K562 (cell line): Measurements from ENCODE around the gene KRTAP4-16. TPM values are rescaled to one million over a fixed set of nuclear protein-coding genes. Genes with fewer than 3 reads are reported as not detected.

Source experiments
- ELF2 ChIP-seq: fragments of 250-450 bp; sonication (Bioruptor Pico); IDR thresholded peaks from 2 replicates; pipeline ENCODE4 v1.5.0; 2021; ENCODE audit warnings: mild to moderate bottlenecking
- EP400 ChIP-seq: fragments of 450-650 bp; IDR thresholded peaks from 2 replicates; pipeline ENCODE4 v1.6.1; 2017; ENCODE audit warnings: antibody characterized with exemption, mild to moderate bottlenecking, moderate library complexity
- JUN ChIP-seq, 2 experiments: sonication (generic) in 1 of 2; formaldehyde crosslinking in 1 of 2; IDR thresholded peaks; 2 replicates each; pipeline versions ENCODE4 v1.6.1 to v1.8.0; 2012 to 2022; ENCODE audit warnings: borderline replicate concordance in 2 of 2, mild to moderate bottlenecking in 2 of 2, improper control_type of control experiment in 1 of 2, low read depth in 1 of 2, low read length in 1 of 2, missing genetic modification reagents in 1 of 2
- LEF1 ChIP-seq: fragments of 450-650 bp; IDR thresholded peaks from 2 replicates; pipeline ENCODE4 v1.6.1; 2016; ENCODE audit warnings: mild to moderate bottlenecking
- PATZ1 ChIP-seq: fragments of 250-450 bp; sonication (Bioruptor Pico); IDR thresholded peaks from 2 replicates; pipeline ENCODE4 v1.5.0; 2020; ENCODE audit warnings: mild to moderate bottlenecking, borderline replicate concordance
- RBM34 ChIP-seq: fragments of 200-400 bp; formaldehyde crosslinking; IDR thresholded peaks from 2 replicates; pipeline ENCODE4 v1.6.1; 2018; ENCODE audit warnings: low read length, borderline replicate concordance; ENCODE audit not compliant: insufficient read depth
- TEAD4 ChIP-seq, 2 experiments: sonication (generic) in 1 of 2; formaldehyde crosslinking in 1 of 2; IDR thresholded peaks; 2 replicates each; pipeline versions ENCODE4 v1.6.1 to v1.8.0; 2012 to 2022; ENCODE audit warnings: borderline replicate concordance in 1 of 2, inconsistent platforms in 1 of 2, low read length in 1 of 2, mild to moderate bottlenecking in 1 of 2, missing genetic modification reagents in 1 of 2
- TOE1 ChIP-seq, 2 experiments: fragments of 450-650 bp in 1 of 2; sonication (generic) in 1 of 2; formaldehyde crosslinking in 1 of 2; IDR thresholded peaks; 2 replicates each; pipeline versions ENCODE4 v1.7.1 to v1.8.0; 2016 to 2022; ENCODE audit warnings: borderline replicate concordance in 2 of 2, mild to moderate bottlenecking in 2 of 2, antibody characterized with exemption in 1 of 2, inconsistent platforms in 1 of 2, low read depth in 1 of 2, missing genetic modification reagents in 1 of 2, moderate library complexity in 1 of 2
- ZBTB5 ChIP-seq: fragments of 450-650 bp; IDR thresholded peaks from 2 replicates; pipeline ENCODE4 v1.6.1; 2017; ENCODE audit warnings: antibody characterized with exemption
- ZNF140 ChIP-seq: fragments of 250-450 bp; sonication (Bioruptor Pico); IDR thresholded peaks from 2 replicates; pipeline ENCODE4 v1.8.0; 2021; ENCODE audit warnings: moderate library complexity, mild to moderate bottlenecking, inconsistent platforms
- ZNF263 ChIP-seq: sonication (generic); formaldehyde crosslinking; IDR thresholded peaks from 2 replicates; pipeline ENCODE4 v1.8.0; 2022; ENCODE audit warnings: mild to moderate bottlenecking, missing genetic modification reagents, borderline replicate concordance
- ZNF699 ChIP-seq: fragments of 250-450 bp; sonication (Bioruptor Pico); IDR thresholded peaks from 2 replicates; pipeline ENCODE4 v1.8.0; 2021; ENCODE audit warnings: mild to moderate bottlenecking, moderate library complexity; ENCODE audit not compliant: insufficient replicate concordance
- polyA plus RNA-seq, 8 experiments: library from polyadenylated mRNA; depleted of rRNA in 4 of 8; stranded (reverse) in 5 of 8; unstranded in 3 of 8; fragments of >200 nt; fragmentation: Nextera tagmentation in 2 of 8; fragmentation: Illumina TruSeq in 1 of 8; extraction: Ambion mirVana in 2 of 8; extraction: Trizol in 1 of 8; gene quantifications; 2 replicates each; pipeline versions ENCODE4 v1.2.1 to v1.2.3, GENCODE V29; 2011 to 2014; ENCODE audit warnings: inconsistent platforms in 1 of 8, missing spikeins in 1 of 8
- total RNA-seq, 7 experiments: library from RNA; depleted of rRNA in 6 of 7; stranded (reverse); fragments of >200 nt in 6 of 7; fragmentation: Illumina TruSeq in 2 of 7; extraction: Trizol in 2 of 7; gene quantifications; 2 replicates each; pipeline versions ENCODE4 v1.2.1 to v1.2.3, GENCODE V29; 2011 to 2021; ENCODE audit warnings: low replicate concordance in 1 of 7
- TF ChIP-seq, protein P1 (sequence below): IDR thresholded peaks from 2 replicates; pipeline ENCODE4 v1.6.1; 2011; ENCODE audit warnings: borderline replicate concordance, low read depth, mild to moderate bottlenecking, moderate library complexity, low read length; ENCODE audit not compliant: insufficient read depth, poor library complexity, severe bottlenecking
- TF ChIP-seq, protein P2 (sequence below), 2 experiments: IDR thresholded peaks in 1 of 2; conservative IDR thresholded peaks in 1 of 2; 2 replicates each; pipeline ENCODE4 v1.6.1; 2016; ENCODE audit warnings: low read depth in 2 of 2, mild to moderate bottlenecking in 1 of 2, missing compliant biosample characterization in 1 of 2, missing genetic modification characterization in 1 of 2, moderate library complexity in 1 of 2

The KRTAP4-16 gene
- total and polyA plus RNA-seq, 9 of the 15 experiments (the other 6 are each of a cell fraction or from before 2014, with no cell fraction given) = not detected

DNA sequence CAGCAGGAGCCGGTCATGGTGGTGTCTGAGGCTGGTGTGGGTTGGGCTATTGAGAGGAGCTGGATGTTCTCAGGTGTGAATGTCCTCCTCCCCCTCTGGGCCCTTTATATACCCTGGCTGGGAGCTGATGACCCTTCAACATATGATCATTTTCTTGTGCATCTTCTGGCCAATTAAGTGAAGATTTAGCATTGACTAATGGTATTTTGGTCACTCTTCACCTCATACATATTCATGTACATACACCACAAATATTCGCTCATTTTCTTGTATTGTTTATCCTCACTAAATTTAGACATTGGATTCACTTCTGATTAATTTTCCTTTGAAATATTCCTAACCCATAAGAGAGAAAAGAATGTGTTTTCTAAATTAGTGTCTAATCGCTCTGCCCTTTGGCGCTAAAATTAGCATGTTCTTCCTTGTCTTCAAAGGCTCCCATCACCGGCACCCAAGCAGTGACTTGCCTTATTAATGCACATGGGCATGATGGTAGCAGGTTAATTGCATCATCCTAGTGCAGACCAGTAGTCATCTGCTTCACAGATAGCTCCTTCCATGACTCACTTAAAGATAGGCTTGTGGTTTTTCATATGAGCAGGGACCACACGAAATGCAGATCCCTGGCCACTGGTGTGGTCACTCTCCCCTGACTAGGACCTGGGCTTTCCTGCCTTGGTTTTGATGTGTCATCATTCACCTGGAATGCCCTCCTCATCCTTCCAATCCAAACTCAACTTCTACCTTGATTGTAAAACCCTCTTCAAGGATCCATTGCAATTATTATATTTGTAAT is 36.0 kb downstream of the KRTAP4-16 start, which contains the start of gene KRTAP2-4 (continued):
- no peak for TF ChIP-seq PATZ1
- no peak for TF ChIP-seq RBM34
- TF ChIP-seq TOE1 (IDR thresholded peaks at IDR 0.05; ENCODE audit: borderline replicate concordance) = peak; percentile 51; the same call in 1 of the 2 replicates
- no peak for TF ChIP-seq TOE1 (CRISPR knock-in tag; IDR thresholded peaks at IDR 0.05; ENCODE audit: borderline replicate concordance, low read depth)
- no peak for TF ChIP-seq ZNF140
- no peak for TF ChIP-seq ZNF263 (CRISPR knock-in tag)
- no peak for TF ChIP-seq ZNF699 (CRISPR knock-in tag)
- TF ChIP-seq LEF1 = peak; percentile 47; the same call in 1 of the 2 replicates
- TF ChIP-seq JUN (IDR thresholded peaks at IDR 0.05; ENCODE audit: borderline replicate concordance, low read depth, low read length) = peak; percentile 91
- no peak for TF ChIP-seq JUN (CRISPR knock-in tag; IDR thresholded peaks at IDR 0.05; ENCODE audit: borderline replicate concordance)
- TF ChIP-seq ZBTB5 = no peak
- peak; percentile 49; the same call in 1 of the 2 replicates for TF ChIP-seq EP400
- TF ChIP-seq, protein P1, sequence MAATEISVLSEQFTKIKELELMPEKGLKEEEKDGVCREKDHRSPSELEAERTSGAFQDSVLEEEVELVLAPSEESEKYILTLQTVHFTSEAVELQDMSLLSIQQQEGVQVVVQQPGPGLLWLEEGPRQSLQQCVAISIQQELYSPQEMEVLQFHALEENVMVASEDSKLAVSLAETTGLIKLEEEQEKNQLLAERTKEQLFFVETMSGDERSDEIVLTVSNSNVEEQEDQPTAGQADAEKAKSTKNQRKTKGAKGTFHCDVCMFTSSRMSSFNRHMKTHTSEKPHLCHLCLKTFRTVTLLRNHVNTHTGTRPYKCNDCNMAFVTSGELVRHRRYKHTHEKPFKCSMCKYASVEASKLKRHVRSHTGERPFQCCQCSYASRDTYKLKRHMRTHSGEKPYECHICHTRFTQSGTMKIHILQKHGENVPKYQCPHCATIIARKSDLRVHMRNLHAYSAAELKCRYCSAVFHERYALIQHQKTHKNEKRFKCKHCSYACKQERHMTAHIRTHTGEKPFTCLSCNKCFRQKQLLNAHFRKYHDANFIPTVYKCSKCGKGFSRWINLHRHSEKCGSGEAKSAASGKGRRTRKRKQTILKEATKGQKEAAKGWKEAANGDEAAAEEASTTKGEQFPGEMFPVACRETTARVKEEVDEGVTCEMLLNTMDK = no peak
- TF ChIP-seq ELF2 (CRISPR knock-in tag) = no peak
- TF ChIP-seq TEAD4 (IDR thresholded peaks at IDR 0.05; ENCODE audit: low read length) = peak; percentile 66; the same call in 1 of the 2 replicates
- TF ChIP-seq TEAD4 (CRISPR knock-in tag; IDR thresholded peaks at IDR 0.05; ENCODE audit: borderline replicate concordance) = no peak
- TF ChIP-seq, protein P2, sequence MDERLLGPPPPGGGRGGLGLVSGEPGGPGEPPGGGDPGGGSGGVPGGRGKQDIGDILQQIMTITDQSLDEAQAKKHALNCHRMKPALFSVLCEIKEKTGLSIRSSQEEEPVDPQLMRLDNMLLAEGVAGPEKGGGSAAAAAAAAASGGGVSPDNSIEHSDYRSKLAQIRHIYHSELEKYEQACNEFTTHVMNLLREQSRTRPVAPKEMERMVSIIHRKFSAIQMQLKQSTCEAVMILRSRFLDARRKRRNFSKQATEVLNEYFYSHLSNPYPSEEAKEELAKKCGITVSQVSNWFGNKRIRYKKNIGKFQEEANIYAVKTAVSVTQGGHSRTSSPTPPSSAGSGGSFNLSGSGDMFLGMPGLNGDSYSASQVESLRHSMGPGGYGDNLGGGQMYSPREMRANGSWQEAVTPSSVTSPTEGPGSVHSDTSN (CRISPR knock-in tag; IDR thresholded peaks at IDR 0.05; ENCODE audit: low read depth) = no peak
- TF ChIP-seq, protein P2 (tag; conservative IDR thresholded peaks at IDR 0.05; ENCODE audit: low read depth) = no peak
